Heart left ventricle (tissue), 13 donors: ENCODE results near the gene STYX.

ENCODE experiments used
- POLR2A ChIP-seq, 2 donors: fragments of 450-650 bp; IDR thresholded peaks; one replicate each; pipeline ENCODE4 v1.6.1; 2017; ENCODE audit warnings: antibody characterized with exemption in 2 of 2, mild to moderate bottlenecking in 2 of 2, moderate library complexity in 2 of 2
- TF ChIP-seq, protein P1 (sequence below), 12 donors: fragments of 200-600 bp; sonication (generic) in 4 of 12; IDR thresholded peaks; one replicate each; pipeline versions ENCODE4 v1.5.0 to v1.8.0; 2018 to 2022; ENCODE audit warnings: antibody characterized with exemption in 12 of 12, mild to moderate bottlenecking in 5 of 12
- donor health status: ischemic (EF 13 %, LVEDD 7.1; RV severe dilation, severe dysfunction).
- donor health status: DM: no; HTN: yes; CAD: no.
- donor health status: DM: no; HTN: no; CAD: no.
- donor health status: ischemic (EF 25% LVEDD 6.9; RV normal size, moderate dysfunction).
- donor health status: ischemic (EF 25% LVEDD 5.7; RV mildly dilated, moderate dysfunction).
- donor health status: ischemic (EF 35%, LVEDD 5.7; RV mildly dilated, moderate dysfunction).
- donor health status: nonischemic (EF 11% LVEDD 7.7; RV severe dilation, severe dysfunction).
- donor health status: DM: yes; HTN: yes; CAD: no.
- donor health status: PGD.
- donor health status: ischemic (EF 29% LVEDD 5.4; RV normal size, mild dysfunction).
- donor health status: nonischemic (EF 23%, LVEDD 6.1; RV moderate dilation, normal function).

DNA sequence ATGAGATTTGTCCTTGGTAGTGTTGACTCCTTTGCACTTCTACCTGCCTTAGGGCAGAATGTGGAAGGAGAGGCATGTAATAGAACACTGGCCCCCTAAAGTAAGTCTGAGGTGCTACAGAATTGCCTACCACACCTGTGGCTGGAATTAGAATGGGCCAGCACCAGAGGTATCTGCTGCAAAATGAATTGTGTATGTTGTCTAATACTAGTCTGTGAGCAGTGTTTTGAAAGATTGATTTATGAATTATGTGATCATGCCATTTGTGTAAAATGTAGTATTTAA, 5.7 kb upstream of the STYX start:
- TF ChIP-seq, protein P1, sequence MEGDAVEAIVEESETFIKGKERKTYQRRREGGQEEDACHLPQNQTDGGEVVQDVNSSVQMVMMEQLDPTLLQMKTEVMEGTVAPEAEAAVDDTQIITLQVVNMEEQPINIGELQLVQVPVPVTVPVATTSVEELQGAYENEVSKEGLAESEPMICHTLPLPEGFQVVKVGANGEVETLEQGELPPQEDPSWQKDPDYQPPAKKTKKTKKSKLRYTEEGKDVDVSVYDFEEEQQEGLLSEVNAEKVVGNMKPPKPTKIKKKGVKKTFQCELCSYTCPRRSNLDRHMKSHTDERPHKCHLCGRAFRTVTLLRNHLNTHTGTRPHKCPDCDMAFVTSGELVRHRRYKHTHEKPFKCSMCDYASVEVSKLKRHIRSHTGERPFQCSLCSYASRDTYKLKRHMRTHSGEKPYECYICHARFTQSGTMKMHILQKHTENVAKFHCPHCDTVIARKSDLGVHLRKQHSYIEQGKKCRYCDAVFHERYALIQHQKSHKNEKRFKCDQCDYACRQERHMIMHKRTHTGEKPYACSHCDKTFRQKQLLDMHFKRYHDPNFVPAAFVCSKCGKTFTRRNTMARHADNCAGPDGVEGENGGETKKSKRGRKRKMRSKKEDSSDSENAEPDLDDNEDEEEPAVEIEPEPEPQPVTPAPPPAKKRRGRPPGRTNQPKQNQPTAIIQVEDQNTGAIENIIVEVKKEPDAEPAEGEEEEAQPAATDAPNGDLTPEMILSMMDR (IDR thresholded peaks at IDR 0.05), result no peak
- TF ChIP-seq POLR2A (IDR thresholded peaks at IDR 0.05), result no peak
